Lower leg skin (tissue), 3 donors: Measurements from ENCODE around the gene ARID5A.
"Not testable (repeated sequence)": the region's sequence is repeated elsewhere in the genome, so short reads cannot be mapped to it uniquely, and the experiment has no call there.

Experiments
- POLR2A ChIP-seq, 2 donors: fragments of 450-650 bp; IDR thresholded peaks; one replicate each; pipeline ENCODE4 v1.6.1; 2016 to 2017; ENCODE audit warnings: antibody characterized with exemption in 2 of 2, mild to moderate bottlenecking in 1 of 2, moderate library complexity in 1 of 2
- TF ChIP-seq, protein P1 (sequence below), 3 donors: fragments of 450-650 bp; IDR thresholded peaks; one replicate each; pipeline ENCODE4 v1.5.1; 2016; ENCODE audit warnings: antibody characterized with exemption in 3 of 3, mild to moderate bottlenecking in 3 of 3, moderate library complexity in 2 of 3

DNA sequence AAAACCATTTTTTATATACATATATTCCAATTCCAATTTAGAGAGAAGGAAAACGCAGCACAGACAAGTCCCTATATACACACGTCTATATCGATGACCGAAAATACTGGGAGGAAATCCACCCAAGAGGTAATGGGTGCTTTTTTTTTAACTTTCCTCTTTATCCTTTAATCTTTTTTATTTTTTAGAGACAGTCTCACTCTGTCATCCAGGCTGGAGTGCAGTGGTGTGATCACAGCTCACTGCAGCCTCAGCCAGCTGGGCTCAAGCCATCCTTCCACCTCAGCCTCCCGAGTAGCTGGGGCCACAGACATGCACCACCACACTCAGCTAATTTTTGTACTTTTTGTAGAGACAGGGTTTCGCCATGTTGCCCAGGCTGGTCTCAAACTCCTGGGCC is 37.9 kb upstream of the ARID5A start:
- TF ChIP-seq POLR2A (IDR thresholded peaks at IDR 0.05) = not testable (repeated sequence)
- TF ChIP-seq, protein P1, sequence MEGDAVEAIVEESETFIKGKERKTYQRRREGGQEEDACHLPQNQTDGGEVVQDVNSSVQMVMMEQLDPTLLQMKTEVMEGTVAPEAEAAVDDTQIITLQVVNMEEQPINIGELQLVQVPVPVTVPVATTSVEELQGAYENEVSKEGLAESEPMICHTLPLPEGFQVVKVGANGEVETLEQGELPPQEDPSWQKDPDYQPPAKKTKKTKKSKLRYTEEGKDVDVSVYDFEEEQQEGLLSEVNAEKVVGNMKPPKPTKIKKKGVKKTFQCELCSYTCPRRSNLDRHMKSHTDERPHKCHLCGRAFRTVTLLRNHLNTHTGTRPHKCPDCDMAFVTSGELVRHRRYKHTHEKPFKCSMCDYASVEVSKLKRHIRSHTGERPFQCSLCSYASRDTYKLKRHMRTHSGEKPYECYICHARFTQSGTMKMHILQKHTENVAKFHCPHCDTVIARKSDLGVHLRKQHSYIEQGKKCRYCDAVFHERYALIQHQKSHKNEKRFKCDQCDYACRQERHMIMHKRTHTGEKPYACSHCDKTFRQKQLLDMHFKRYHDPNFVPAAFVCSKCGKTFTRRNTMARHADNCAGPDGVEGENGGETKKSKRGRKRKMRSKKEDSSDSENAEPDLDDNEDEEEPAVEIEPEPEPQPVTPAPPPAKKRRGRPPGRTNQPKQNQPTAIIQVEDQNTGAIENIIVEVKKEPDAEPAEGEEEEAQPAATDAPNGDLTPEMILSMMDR (IDR thresholded peaks at IDR 0.05) = not testable (repeated sequence)
